Measurements from ENCODE around the gene QRSL1. TPM values are rescaled to one million over a fixed set of nuclear protein-coding genes. Genes with fewer than 3 reads are reported as not detected.

Gene QRSL1
- total RNA-seq, 1 donor from 2014 or later, result 18.3 TPM

GRCh38 chr6:106662458-106662857 is 33.1 kb downstream of the QRSL1 start:
- TF ChIP-seq CTCF (IDR thresholded peaks at IDR 0.05; ENCODE audit: unreplicated experiment), result no peak
- peaks cover 10% of the 10 kb centered on the region for H3K9me3 Mint-ChIP-seq (ENCODE audit: low read depth)
- H3K4me1 Mint-ChIP-seq (ENCODE audit: low read depth), result peaks cover 4% of the 10 kb centered on the region
- H3K4me3 Mint-ChIP-seq (ENCODE audit: low read depth), result no peak overlapping the region
- H3K27ac Mint-ChIP-seq, result no peak overlapping the region
- peaks cover 58% of the 10 kb centered on the region for H3K36me3 Mint-ChIP-seq (ENCODE audit: insufficient read depth)
- no peak for DNase-seq (ENCODE audit: low spot score, unreplicated experiment)
- H3K27me3 Mint-ChIP-seq, result no peaks in the 10 kb centered on the region

- H3K27me3 Mint-ChIP-seq, result no peaks in the 10 kb centered on the region
- no peak overlapping the region for H3K4me3 Mint-ChIP-seq (ENCODE audit: low read depth)
- TF ChIP-seq CTCF (IDR thresholded peaks at IDR 0.05; ENCODE audit: unreplicated experiment), result no peak
- H3K36me3 Mint-ChIP-seq (ENCODE audit: insufficient read depth), result peaks cover 29% of the 10 kb centered on the region
- H3K27ac Mint-ChIP-seq, result no peak overlapping the region
- no peaks in the 10 kb centered on the region for H3K9me3 Mint-ChIP-seq (ENCODE audit: low read depth)
- peaks cover 4% of the 10 kb centered on the region for H3K4me1 Mint-ChIP-seq (ENCODE audit: low read depth)
- no peak for DNase-seq (ENCODE audit: low spot score, unreplicated experiment)
These were observed 37.1 kb downstream of the QRSL1 start for GRCh38 chr6:106666282-106667021.

- Mint-ChIP-seq H3K9me3 (ENCODE audit: low read depth) (no peaks in the 10 kb centered on the region), H3K27me3 (no peaks in the 10 kb centered on the region), H3K36me3 (ENCODE audit: insufficient read depth) (peaks cover 27% of the 10 kb centered on the region), H3K4me3 (ENCODE audit: low read depth) (no peak overlapping the region), H3K27ac (no peak overlapping the region), H3K4me1 (ENCODE audit: low read depth) (peaks cover 2% of the 10 kb centered on the region)
- TF ChIP-seq CTCF (IDR thresholded peaks at IDR 0.05; ENCODE audit: unreplicated experiment), result no peak
- no peak for DNase-seq (ENCODE audit: low spot score, unreplicated experiment)
These were observed 37.6 kb downstream of the QRSL1 start for GRCh38 chr6:106667022-106667402.

- H3K4me1 Mint-ChIP-seq (ENCODE audit: low read depth), result peaks cover under 1% of the 10 kb centered on the region
- H3K27me3 Mint-ChIP-seq, result no peaks in the 10 kb centered on the region
- H3K36me3 Mint-ChIP-seq (ENCODE audit: insufficient read depth), result peaks cover 8% of the 10 kb centered on the region
- H3K9me3 Mint-ChIP-seq (ENCODE audit: low read depth), result peaks cover 4% of the 10 kb centered on the region
- no peak overlapping the region for H3K27ac Mint-ChIP-seq
- DNase-seq (ENCODE audit: low spot score, unreplicated experiment), result no peak
- H3K4me3 Mint-ChIP-seq (ENCODE audit: low read depth), result no peak overlapping the region
- TF ChIP-seq CTCF (IDR thresholded peaks at IDR 0.05; ENCODE audit: unreplicated experiment), result no peak
These were observed 40.9 kb downstream of the QRSL1 start for GRCh38 chr6:106670236-106670635.

GRCh38 chr6:106671651-106672050 is 42.3 kb downstream of the QRSL1 start:
- H3K27me3 Mint-ChIP-seq, result no peaks in the 10 kb centered on the region
- H3K9me3 Mint-ChIP-seq (ENCODE audit: low read depth), result peaks cover 4% of the 10 kb centered on the region
- TF ChIP-seq CTCF (IDR thresholded peaks at IDR 0.05; ENCODE audit: unreplicated experiment), result no peak
- H3K36me3 Mint-ChIP-seq (ENCODE audit: insufficient read depth), result peaks cover 7% of the 10 kb centered on the region
- H3K4me3 Mint-ChIP-seq (ENCODE audit: low read depth), result no peak overlapping the region
- no peak for DNase-seq (ENCODE audit: low spot score, unreplicated experiment)
- no peak overlapping the region for H3K27ac Mint-ChIP-seq
- H3K4me1 Mint-ChIP-seq (ENCODE audit: low read depth), result peaks cover 3% of the 10 kb centered on the region

All from progenitor cell of endocrine pancreas (in vitro differentiated cells).